Transverse colon (tissue), 3 donors: Measurements from ENCODE around the gene TMEM88.

Experiments used
- CTCF ChIP-seq, 5 experiments: fragments of 200-600 bp in 3 of 5; fragments of 450-650 bp in 2 of 5; sonication (generic) in 3 of 5; IDR thresholded peaks; 1 replicate in 2 of 5; 2 replicates in 3 of 5; pipeline ENCODE4 v1.5.1; 2016 to 2017; ENCODE audit warnings: antibody characterized with exemption in 5 of 5, inconsistent platforms in 3 of 5, mild to moderate bottlenecking in 2 of 5, moderate library complexity in 1 of 5
- EP300 ChIP-seq: sonication (generic); formaldehyde crosslinking; IDR thresholded peaks from one replicate; pipeline ENCODE4 v1.6.1; 2017; ENCODE audit warnings: antibody characterized with exemption, low read depth
- POLR2A ChIP-seq: fragments of 450-650 bp; IDR thresholded peaks from one replicate; pipeline ENCODE4 v1.6.1; 2016; ENCODE audit warnings: antibody characterized with exemption, mild to moderate bottlenecking, moderate library complexity

GRCh38 chr17:7850701-7851437, 4.0 kb upstream of the TMEM88 start:
- TF ChIP-seq CTCF (IDR thresholded peaks at IDR 0.05) (no peak), EP300 (no peak), POLR2A (no peak)
